ENCODE measurements around the gene CALML3. TPM values are rescaled to one million over a fixed set of nuclear protein-coding genes. Genes with fewer than 3 reads are reported as not detected.

CALML3 gene
- total and polyA plus RNA-seq, 4 donors: 0.02 to 0.11 (median 0.04) TPM; not detected in 1

GRCh38 chr10:5551531-5552375 lies 27.0 kb downstream of the CALML3 start:
- ATAC-seq (ENCODE audit: insufficient read depth, low FRiP score) (no peak), DNase-seq (no peak)
- Histone ChIP-seq H3K9ac (ENCODE audit: insufficient read depth in 1 of 2, low read length in 2 of 2) (no peak overlapping the region), H3K36me3 (ENCODE audit: control insufficient read depth in 4 of 4, insufficient read depth in 4 of 4, low read length in 4 of 4) (no peaks in the 10 kb centered on the region), H3K27ac (ENCODE audit: low read depth in 1 of 2, low read length in 1 of 2) (no peak overlapping the region), H3K9me3 (ENCODE audit: control insufficient read depth in 4 of 4, insufficient read depth in 3 of 4, low read length in 3 of 4) (no peaks in the 10 kb centered on the region), H3K27me3 (ENCODE audit: control insufficient read depth in 3 of 3, insufficient read depth in 3 of 3, low read length in 2 of 3) (no peaks in the 10 kb centered on the region), H3K4me3 (no peak overlapping the region), H3K4me1 (ENCODE audit: control insufficient read depth in 5 of 5, insufficient read depth in 5 of 5, low read length in 5 of 5) (peaks cover 0 to 43% (median 19%) of the 10 kb centered on the region in 5 donors)
- no peak for TF ChIP-seq CTCF (IDR thresholded peaks at IDR 0.05; ENCODE audit: control extremely low read depth, extremely low read depth)
- WGBS, 2 donors: 65 to 70% methylated on average over 15 of the region's 15 CpGs

GRCh38 chr10:5552376-5553321 lies 27.9 kb downstream of the CALML3 start:
- H3K27me3 ChIP-seq (ENCODE audit: control insufficient read depth in 3 of 3, insufficient read depth in 3 of 3, low read length in 2 of 3): no peaks in the 10 kb centered on the region
- no peak for DNase-seq
- H3K36me3 ChIP-seq (ENCODE audit: control insufficient read depth in 4 of 4, insufficient read depth in 4 of 4, low read length in 4 of 4): no peaks in the 10 kb centered on the region
- TF ChIP-seq CTCF (IDR thresholded peaks at IDR 0.05; ENCODE audit: control extremely low read depth, extremely low read depth): no peak
- H3K27ac ChIP-seq (ENCODE audit: low read depth in 1 of 2, low read length in 1 of 2): no peak overlapping the region
- no peak overlapping the region for H3K4me3 ChIP-seq
- 88 to 90% methylated on average over 23 of the region's 23 CpGs for WGBS, 2 donors
- peaks cover 0 to 35% (median 12%) of the 10 kb centered on the region in 5 donors for H3K4me1 ChIP-seq (ENCODE audit: control insufficient read depth in 5 of 5, insufficient read depth in 5 of 5, low read length in 5 of 5)
- no peak overlapping the region for H3K9ac ChIP-seq (ENCODE audit: insufficient read depth in 1 of 2, low read length in 2 of 2)
- ATAC-seq (ENCODE audit: insufficient read depth, low FRiP score): no peak
- no peaks in the 10 kb centered on the region for H3K9me3 ChIP-seq (ENCODE audit: control insufficient read depth in 4 of 4, insufficient read depth in 3 of 4, low read length in 3 of 4)

GRCh38 chr10:5553400-5554170 lies 28.8 kb downstream of the CALML3 start:
- no peak overlapping the region for H3K9ac ChIP-seq (ENCODE audit: insufficient read depth in 1 of 2, low read length in 2 of 2)
- H3K27ac ChIP-seq (ENCODE audit: low read depth in 1 of 2, low read length in 1 of 2): no peak overlapping the region
- no peaks in the 10 kb centered on the region for H3K9me3 ChIP-seq (ENCODE audit: control insufficient read depth in 4 of 4, insufficient read depth in 3 of 4, low read length in 3 of 4)
- H3K4me1 ChIP-seq (ENCODE audit: control insufficient read depth in 5 of 5, insufficient read depth in 5 of 5, low read length in 5 of 5): peaks cover 0 to 29% (median 12%) of the 10 kb centered on the region in 5 donors
- no peak overlapping the region for H3K4me3 ChIP-seq
- DNase-seq: no peak
- WGBS, 2 donors: 75 to 82% methylated on average over 17 of the region's 17 CpGs
- H3K27me3 ChIP-seq (ENCODE audit: control insufficient read depth in 3 of 3, insufficient read depth in 3 of 3, low read length in 2 of 3): no peaks in the 10 kb centered on the region
- ATAC-seq (ENCODE audit: insufficient read depth, low FRiP score): no peak
- H3K36me3 ChIP-seq (ENCODE audit: control insufficient read depth in 4 of 4, insufficient read depth in 4 of 4, low read length in 4 of 4): no peaks in the 10 kb centered on the region
- TF ChIP-seq CTCF (IDR thresholded peaks at IDR 0.05; ENCODE audit: control extremely low read depth, extremely low read depth): no peak

Measured in lung (tissue), 12 donors.